OCI-LY3 (cell line): ENCODE results near the gene GRID1.

Experiments
- EZH2phosphoT487 ChIP-seq: fragments of 200-600 bp; shearing (Covaris generic); IDR thresholded peaks from 2 replicates; pipeline ENCODE4 v1.6.1; 2018; ENCODE audit warnings: antibody characterized with exemption, mixed run types, low read depth
- TF ChIP-seq, protein P1 (sequence below): fragments of 200-600, 300-600 bp; sonication (generic); IDR thresholded peaks from 2 replicates; pipeline ENCODE4 v1.5.1; 2014; ENCODE audit warnings: antibody characterized with exemption, low read length, low read depth

- TF ChIP-seq, protein P1, sequence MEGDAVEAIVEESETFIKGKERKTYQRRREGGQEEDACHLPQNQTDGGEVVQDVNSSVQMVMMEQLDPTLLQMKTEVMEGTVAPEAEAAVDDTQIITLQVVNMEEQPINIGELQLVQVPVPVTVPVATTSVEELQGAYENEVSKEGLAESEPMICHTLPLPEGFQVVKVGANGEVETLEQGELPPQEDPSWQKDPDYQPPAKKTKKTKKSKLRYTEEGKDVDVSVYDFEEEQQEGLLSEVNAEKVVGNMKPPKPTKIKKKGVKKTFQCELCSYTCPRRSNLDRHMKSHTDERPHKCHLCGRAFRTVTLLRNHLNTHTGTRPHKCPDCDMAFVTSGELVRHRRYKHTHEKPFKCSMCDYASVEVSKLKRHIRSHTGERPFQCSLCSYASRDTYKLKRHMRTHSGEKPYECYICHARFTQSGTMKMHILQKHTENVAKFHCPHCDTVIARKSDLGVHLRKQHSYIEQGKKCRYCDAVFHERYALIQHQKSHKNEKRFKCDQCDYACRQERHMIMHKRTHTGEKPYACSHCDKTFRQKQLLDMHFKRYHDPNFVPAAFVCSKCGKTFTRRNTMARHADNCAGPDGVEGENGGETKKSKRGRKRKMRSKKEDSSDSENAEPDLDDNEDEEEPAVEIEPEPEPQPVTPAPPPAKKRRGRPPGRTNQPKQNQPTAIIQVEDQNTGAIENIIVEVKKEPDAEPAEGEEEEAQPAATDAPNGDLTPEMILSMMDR: no peak
- no peak for TF ChIP-seq EZH2phosphoT487
Measured at GRCh38 chr10:86222336-86222650, 144.3 kb downstream of the GRID1 start.
